Suppressor macrophage treated with lipopolysaccharide for 1 hour (primary cell): ENCODE data around the gene PRDM1.
A peak's percentile ranks its signal among the peaks of the same experiment; 100 is the strongest.

Source experiments
- DNase-seq, 3 donors: peaks; one replicate each; pipeline ENCODE4 v3.0.0-alpha.2; 2020 to 2022

Gene PRDM1

GRCh38 chr6:106098383-106099234 lies 12.5 kb downstream of the PRDM1 start:
- DNase-seq = peak in 2 of 3 donors; percentile 53 to 65

GRCh38 chr6:106099235-106099537 lies 13.1 kb downstream of the PRDM1 start:
- no peak for DNase-seq

GRCh38 chr6:106100755-106101154 lies 14.6 kb downstream of the PRDM1 start:
- no peak for DNase-seq

GRCh38 chr6:106101466-106101865 lies 15.3 kb downstream of the PRDM1 start:
- DNase-seq = peak in 1 of 3 donors; percentile 27

- DNase-seq = peak in 1 of 3 donors; percentile 45
Observed at GRCh38 chr6:106102034-106102433, 15.9 kb downstream of the PRDM1 start.

- no peak for DNase-seq
Observed at GRCh38 chr6:106102967-106103727, 17.0 kb downstream of the PRDM1 start.

- DNase-seq = no peak
Observed at GRCh38 chr6:106103728-106104109, 17.6 kb downstream of the PRDM1 start.

- no peak for DNase-seq
Observed at GRCh38 chr6:106104476-106104875, 18.3 kb downstream of the PRDM1 start.

GRCh38 chr6:106104941-106105340 lies 18.8 kb downstream of the PRDM1 start:
- no peak for DNase-seq

- no peak for DNase-seq
Observed at GRCh38 chr6:106105493-106105892, 19.4 kb downstream of the PRDM1 start.

- no peak for DNase-seq
Observed at GRCh38 chr6:106106276-106107042, 20.3 kb downstream of the PRDM1 start.

GRCh38 chr6:106107043-106107613 lies 21.0 kb downstream of the PRDM1 start:
- peak; percentile 56 to 72 (median 57) for DNase-seq

GRCh38 chr6:106108129-106108528 lies 22.0 kb downstream of the PRDM1 start:
- no peak for DNase-seq

GRCh38 chr6:106109029-106109428 lies 22.9 kb downstream of the PRDM1 start:
- no peak for DNase-seq

- DNase-seq = no peak
Observed at GRCh38 chr6:106110164-106110826, 24.2 kb downstream of the PRDM1 start.

- peak; percentile 66 to 77 (median 69) for DNase-seq
Observed at GRCh38 chr6:106112433-106112832, 26.3 kb downstream of the PRDM1 start.

- DNase-seq = no peak
Observed at GRCh38 chr6:106113256-106113959, 27.3 kb downstream of the PRDM1 start.

- DNase-seq = no peak
Observed at GRCh38 chr6:106114492-106114891, 28.4 kb downstream of the PRDM1 start.

- no peak for DNase-seq
Observed at GRCh38 chr6:106115286-106115685, 29.1 kb downstream of the PRDM1 start.

GRCh38 chr6:106116125-106116832 lies 30.1 kb downstream of the PRDM1 start:
- no peak for DNase-seq

- peak; percentile 69 to 81 (median 74) for DNase-seq
Observed at GRCh38 chr6:106117579-106117978, 31.4 kb downstream of the PRDM1 start.
